IPS DF 6.9 (cell line): Measurements from ENCODE around the gene MED10.
"Not testable (repeated sequence)": the region's sequence is repeated elsewhere in the genome, so short reads cannot be mapped to it uniquely, and the experiment has no call there.

ENCODE experiments used
- DNase-seq: peaks from one replicate; pipeline ENCODE4 v3.0.0-alpha.2; 2013; ENCODE audit warnings: low read depth, low spot score
- H3K27ac ChIP-seq: one replicate; pipeline ENCODE4 v1.5.1; 2013; ENCODE audit warnings: low read length, control low read depth
- H3K27me3 ChIP-seq: 2 replicates; pipeline ENCODE4 v1.6.1; 2013; ENCODE audit warnings: mild to moderate bottlenecking, low read length; ENCODE audit not compliant: control insufficient read depth, insufficient read depth
- H3K36me3 ChIP-seq: 2 replicates; pipeline ENCODE4 v1.6.1; 2013; ENCODE audit warnings: low read length; ENCODE audit not compliant: control insufficient read depth, insufficient read depth
- H3K4me1 ChIP-seq: 2 replicates; pipeline ENCODE4 v1.6.1; 2013; ENCODE audit warnings: low read length; ENCODE audit not compliant: control insufficient read depth, insufficient read depth
- H3K4me3 ChIP-seq: 2 replicates; pipeline ENCODE4 v1.5.1; 2013; ENCODE audit warnings: mild to moderate bottlenecking, low read length
- H3K9me3 ChIP-seq: 2 replicates; pipeline ENCODE4 v1.6.1; 2013; ENCODE audit warnings: low read length, inconsistent platforms; ENCODE audit not compliant: control insufficient read depth, insufficient read depth
- WGBS: extraction: QIAGEN DNeasy Blood & Tissue Kit; methylation state at CpG from one replicate; pipeline ENCODE4 v1.1.7; 2013; ENCODE audit warnings: mixed read lengths, missing lambda C conversion rate; ENCODE audit not compliant: insufficient read length, insufficient coverage; 5-methylcytosine and 5-hydroxymethylcytosine counted together

Gene MED10

DNA sequence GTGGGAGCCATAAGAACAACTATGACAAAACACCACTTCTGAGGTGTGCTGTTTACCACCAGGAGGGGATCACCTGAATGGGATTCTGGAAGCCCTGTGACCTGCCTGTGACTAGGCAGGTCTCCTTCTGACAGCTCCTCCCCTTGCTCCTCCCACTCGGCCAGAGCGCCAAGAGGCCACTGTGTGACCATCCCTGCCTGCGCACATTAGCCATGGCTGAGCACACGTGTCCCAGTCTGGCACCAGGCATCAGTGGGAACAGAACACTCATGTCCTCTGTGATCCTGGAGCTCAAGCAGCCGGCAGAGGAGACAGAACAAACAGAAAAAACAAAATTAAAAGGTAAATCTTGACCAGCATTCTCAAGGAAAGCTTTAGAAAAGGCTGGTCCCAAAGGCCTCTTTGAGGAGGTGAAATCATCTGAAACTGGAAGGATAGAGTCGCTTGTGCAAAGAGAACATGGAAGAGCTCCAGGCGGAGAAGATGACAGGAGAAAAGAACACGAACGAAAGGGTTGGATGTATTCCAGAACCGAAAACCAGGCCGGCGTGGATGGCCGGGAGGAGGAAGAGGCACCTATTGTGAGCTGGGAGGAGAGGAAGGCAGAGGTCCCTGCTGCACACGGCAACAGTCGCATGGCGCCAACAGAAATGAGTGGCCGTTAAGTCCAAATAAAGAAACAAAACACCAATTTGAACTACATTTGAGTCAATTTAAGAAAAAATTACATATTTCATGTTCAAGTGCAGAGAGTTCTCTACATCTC lies 5.1 kb downstream of the MED10 start:
- 0 out of 2 replicates have a peak, but pooled peaks cover 1% of the 10 kb centered on the region for H3K4me1 ChIP-seq
- no peaks in the 10 kb centered on the region for H3K27me3 ChIP-seq
- no peak for DNase-seq
- peaks cover 28% of the 10 kb centered on the region for H3K36me3 ChIP-seq
- H3K27ac ChIP-seq: no peak overlapping the region
- WGBS: no CpG with 5 or more reads among the region's 17 CpGs
- no peaks in the 10 kb centered on the region for H3K9me3 ChIP-seq
- H3K4me3 ChIP-seq: no peak overlapping the region

DNA sequence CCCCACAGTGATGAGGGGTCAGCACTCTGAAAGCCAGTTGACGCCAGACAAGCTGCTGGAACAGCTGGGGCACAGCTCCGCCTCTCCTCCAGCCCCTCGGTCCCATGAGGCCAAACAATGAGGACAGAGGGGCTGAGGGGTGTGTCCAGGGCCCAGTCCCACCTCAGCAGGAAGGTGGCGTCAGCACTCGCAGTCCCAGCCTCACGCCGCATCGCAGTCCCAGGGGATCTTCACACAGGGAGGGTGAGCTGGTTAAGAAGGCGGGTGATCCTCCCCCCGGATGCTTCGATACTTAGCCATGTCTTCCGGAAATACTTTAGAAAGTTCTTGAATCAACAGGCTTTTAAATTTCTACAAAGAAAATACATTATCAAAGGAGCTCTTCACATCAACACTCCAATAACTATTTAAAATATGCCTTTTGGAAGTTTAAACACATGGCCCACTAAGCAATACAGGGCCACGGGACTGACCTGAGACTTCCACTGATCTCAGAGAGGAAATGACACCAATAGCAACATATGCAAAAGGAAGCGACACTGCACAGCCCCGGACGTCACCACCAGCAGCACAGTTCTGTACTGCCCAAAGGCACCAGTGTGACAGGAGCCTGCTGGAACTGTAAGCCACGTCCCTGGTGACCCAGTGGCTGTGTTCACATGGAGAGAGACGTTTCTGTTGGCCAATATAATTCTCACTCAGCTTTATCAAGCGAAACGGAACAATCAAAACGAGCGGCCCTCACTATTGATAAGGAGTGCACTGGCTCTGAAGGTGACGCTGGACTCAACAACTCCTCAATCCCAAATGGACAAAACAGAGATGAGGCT lies 5.9 kb downstream of the MED10 start:
- 0 out of 2 replicates have a peak, but pooled peaks cover under 1% of the 10 kb centered on the region for H3K4me1 ChIP-seq

DNA sequence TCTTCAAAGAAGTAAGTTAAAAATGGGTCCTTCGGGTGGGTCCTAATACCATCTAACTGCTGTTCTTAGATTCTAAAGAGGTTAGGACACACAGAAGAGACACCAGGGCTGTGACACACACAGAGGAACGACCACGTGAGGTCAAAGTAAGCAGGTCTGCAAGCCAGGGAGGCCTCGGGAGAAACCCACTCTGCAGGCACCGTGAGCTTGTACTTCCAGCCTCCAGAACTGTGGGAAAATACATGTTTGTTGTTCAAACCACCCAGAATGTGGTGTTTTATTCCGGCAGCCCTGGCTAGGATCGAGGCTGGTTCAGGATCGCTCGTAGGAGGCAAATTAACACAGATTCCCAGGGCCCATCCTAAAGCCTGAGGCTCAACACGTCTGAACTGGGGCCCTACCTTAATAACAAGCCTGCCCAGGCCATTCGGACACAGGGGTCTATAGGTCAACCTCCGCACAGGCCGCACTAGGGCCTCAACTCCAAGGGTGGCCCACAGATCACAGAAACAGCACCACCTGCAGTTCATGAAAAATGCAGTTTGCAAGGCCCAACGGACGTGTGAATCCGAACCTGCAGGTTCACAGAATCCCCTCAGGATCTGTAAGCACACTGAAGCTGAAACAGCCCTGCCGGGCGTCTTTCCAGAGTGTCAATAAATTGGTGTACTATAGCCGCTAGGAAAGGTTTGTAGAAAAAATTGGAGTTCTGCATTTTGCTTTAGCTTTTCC lies 7.1 kb downstream of the MED10 start:
- H3K9me3 ChIP-seq: no peaks in the 10 kb centered on the region
- no peak overlapping the region for H3K27ac ChIP-seq
- H3K4me3 ChIP-seq: no peak overlapping the region
- no peaks in the 10 kb centered on the region for H3K4me1 ChIP-seq
- no peak for DNase-seq
- H3K27me3 ChIP-seq: no peaks in the 10 kb centered on the region
- peaks cover 28% of the 10 kb centered on the region for H3K36me3 ChIP-seq
- no CpG with 5 or more reads among the region's 19 CpGs for WGBS

More for the DNA sequence above, 5.9 kb downstream of the MED10 start:
- Histone ChIP-seq H3K27me3 (no peaks in the 10 kb centered on the region), H3K9me3 (no peaks in the 10 kb centered on the region), H3K36me3 (peaks cover 28% of the 10 kb centered on the region), H3K27ac (no peak overlapping the region), H3K4me3 (no peak overlapping the region)
- no peak for DNase-seq
- WGBS: no CpG with 5 or more reads among the region's 23 CpGs

DNA sequence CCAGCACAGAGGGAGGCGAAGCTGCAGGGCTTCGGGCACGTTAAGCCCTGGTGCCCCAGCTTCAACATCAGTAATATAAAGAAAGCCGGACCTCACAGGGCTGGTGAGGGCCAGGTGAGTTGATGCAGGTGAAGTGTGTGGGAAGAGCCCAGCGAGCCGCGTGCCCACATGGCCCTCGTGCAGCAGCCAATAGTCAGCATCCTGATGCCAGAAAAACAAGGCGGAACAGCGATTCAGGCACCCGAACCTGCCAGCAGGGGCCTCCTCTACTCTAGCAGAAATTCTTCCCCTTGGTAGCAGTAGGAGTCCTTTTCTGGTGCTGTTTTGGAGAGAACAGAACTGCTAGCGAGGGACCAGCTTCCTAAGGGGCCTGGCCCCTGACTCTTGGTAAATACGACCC lies 7.8 kb downstream of the MED10 start:
- H3K27me3 ChIP-seq: no peaks in the 10 kb centered on the region
- no peak for DNase-seq
- H3K36me3 ChIP-seq: peaks cover 24% of the 10 kb centered on the region
- H3K4me1 ChIP-seq: no peaks in the 10 kb centered on the region
- H3K9me3 ChIP-seq: no peaks in the 10 kb centered on the region
- no peak overlapping the region for H3K27ac ChIP-seq
- WGBS: no CpG with 5 or more reads among the region's 13 CpGs
- H3K4me3 ChIP-seq: no peak overlapping the region

DNA sequence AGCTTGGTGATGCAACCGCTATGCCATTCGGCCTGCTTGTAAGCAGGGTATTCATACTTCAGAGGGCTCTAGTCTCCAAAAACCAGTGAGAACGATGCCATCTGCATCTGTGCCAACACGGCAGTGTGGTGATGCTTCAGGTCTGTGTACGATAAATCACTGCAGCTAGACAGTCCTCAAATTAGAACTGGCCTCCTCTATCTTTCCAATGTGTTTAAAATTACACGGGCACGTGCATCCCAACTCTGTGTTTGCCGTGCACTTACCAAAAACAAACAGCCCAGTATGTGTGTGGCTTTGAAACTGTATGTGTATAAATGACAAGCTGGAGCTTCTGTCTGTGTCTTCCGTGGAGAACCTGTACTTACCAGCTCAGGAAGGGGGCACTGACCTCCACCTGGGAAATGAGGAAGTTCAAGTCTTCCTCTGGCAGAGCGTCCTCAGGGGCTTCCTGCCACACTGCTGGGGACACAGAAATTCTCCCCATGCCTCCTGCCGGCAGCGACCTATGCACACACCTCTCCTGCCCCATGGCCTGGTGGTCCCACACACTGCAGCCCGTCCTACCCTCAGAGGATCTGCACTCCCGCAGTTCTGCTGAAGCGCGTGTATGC lies 12.3 kb downstream of the MED10 start:
- Histone ChIP-seq H3K9me3 (no peaks in the 10 kb centered on the region), H3K27me3 (no peaks in the 10 kb centered on the region), H3K4me3 (no peak overlapping the region), H3K27ac (no peak overlapping the region), H3K4me1 (no peaks in the 10 kb centered on the region), H3K36me3 (0 out of 2 replicates have a peak, but pooled peaks cover 8% of the 10 kb centered on the region)
- no CpG with 5 or more reads among the region's 16 CpGs for WGBS
- DNase-seq: no peak

DNA sequence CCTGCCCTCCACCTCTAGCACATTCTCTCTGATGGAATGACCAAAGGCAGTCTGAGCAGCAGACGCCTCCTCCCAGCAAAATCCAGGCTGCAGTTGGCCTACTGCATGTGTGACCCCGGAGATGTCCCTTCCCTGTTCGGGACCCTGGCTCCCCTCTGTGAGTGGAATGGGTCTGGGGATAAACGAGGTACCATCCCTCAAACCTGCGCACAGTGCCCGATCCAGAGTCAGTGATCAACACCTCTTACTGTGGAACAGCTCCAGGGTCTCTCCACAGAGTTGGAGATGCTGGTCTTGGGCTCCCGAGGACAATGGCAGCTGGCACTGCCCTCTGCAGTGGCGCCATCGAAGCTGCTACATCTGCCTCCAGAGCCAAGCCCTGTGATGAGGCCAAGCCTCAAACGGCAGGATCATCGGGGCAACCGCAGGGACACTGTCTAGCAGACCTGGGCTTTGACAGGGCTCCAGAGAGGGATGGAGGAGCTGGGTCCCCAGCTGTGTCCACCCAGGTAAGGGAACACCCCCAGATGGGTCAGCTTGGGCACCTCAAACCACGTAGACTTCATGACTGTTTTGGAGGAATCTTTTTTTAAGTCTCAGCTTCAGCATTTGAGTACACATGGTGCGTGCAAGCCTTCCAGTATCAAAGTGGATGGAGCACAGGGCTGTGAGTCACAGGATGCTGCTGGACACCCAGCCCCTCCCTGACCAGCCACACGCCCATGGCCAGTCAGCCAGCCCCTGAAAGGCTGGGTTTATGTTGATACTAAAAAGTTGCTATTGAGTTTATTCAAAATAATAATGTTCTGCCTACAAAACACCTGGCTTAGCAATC lies 13.0 kb downstream of the MED10 start:
- WGBS: no CpG with 5 or more reads among the region's 15 CpGs
- H3K9me3 ChIP-seq: no peaks in the 10 kb centered on the region
- no peak overlapping the region for H3K27ac ChIP-seq
- no peaks in the 10 kb centered on the region for H3K4me1 ChIP-seq
- no peak overlapping the region for H3K4me3 ChIP-seq
- H3K36me3 ChIP-seq: 0 out of 2 replicates have a peak, but pooled peaks cover 4% of the 10 kb centered on the region
- H3K27me3 ChIP-seq: no peaks in the 10 kb centered on the region
- DNase-seq: no peak

DNA sequence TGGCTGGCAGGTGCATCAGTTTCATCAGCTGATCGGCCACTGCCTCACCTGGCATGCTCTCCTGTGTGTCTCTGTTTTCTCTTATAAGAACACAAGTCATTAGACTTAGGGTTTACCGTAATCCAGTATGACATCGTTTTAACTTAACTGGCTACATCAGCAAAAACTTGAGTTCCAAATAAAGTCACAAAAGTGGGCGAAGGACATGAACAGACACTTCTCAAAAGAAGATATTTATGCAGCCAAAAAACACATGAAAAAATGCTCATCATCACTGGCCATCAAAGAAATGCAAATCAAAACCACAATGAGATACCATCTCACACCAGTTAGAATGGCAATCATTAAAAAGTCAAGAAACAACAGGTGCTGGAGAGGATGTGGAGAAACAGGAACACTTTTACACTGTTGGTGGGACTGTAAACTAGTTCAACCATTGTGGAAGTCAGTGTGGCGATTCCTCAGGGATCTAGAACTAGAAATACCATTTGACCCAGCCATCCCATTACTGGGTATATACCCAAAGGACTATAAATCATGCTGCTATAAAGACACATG lies 14.8 kb downstream of the MED10 start:
- H3K4me3 ChIP-seq, H3K27me3 ChIP-seq, H3K36me3 ChIP-seq, H3K4me1 ChIP-seq, H3K9me3 ChIP-seq, H3K27ac ChIP-seq, DNase-seq: not testable (repeated sequence)
- WGBS: no CpG with 5 or more reads among the region's 5 CpGs

DNA sequence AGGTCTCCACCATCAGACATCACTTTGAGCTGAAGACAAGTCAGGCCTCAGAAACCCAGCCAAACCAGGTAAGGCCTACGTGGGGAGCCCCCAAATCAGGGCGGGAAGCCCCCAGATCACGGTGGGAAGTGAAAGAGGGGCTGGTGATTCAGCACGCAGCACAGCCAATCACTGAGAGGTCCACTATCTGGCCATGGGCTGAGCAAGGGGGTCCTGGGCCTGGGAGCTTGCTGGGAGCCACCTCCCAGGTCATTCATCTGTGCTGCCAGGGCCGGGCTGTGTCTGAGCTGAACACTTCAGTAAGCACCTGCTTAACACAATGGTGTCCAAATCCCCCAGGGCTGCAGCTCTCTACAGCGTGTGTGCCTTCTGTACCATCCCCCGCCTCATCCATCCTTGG lies 15.5 kb downstream of the MED10 start:
- Histone ChIP-seq H3K4me1 (no peaks in the 10 kb centered on the region), H3K27me3 (no peaks in the 10 kb centered on the region), H3K9me3 (no peaks in the 10 kb centered on the region), H3K27ac (no peak overlapping the region), H3K4me3 (no peak overlapping the region), H3K36me3 (no peaks in the 10 kb centered on the region)
- WGBS: no CpG with 5 or more reads among the region's 7 CpGs
- DNase-seq: no peak

DNA sequence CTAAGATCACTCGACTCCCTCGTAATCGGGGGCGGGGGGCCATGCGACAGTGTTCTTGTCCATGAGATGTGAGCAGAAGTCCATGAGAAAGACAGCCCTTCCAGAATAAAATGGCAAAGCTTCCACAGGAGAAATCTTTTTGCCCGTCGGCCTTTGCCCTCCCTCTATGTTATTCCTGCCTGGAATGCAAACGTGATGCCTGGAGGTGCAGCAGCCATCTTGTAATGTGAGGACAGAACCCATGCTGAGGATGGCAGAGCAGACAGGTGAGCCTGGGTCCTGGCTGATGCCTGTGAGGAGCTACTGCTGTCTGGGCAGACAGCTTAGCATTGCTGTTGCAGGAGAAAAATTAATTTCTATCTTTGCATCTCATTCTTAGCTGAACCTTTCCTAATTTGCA lies 17.2 kb downstream of the MED10 start:
- no peak for DNase-seq
- Histone ChIP-seq H3K4me3 (no peak overlapping the region), H3K36me3 (no peaks in the 10 kb centered on the region), H3K9me3 (no peaks in the 10 kb centered on the region), H3K27me3 (no peaks in the 10 kb centered on the region), H3K4me1 (0 out of 2 replicates have a peak, but pooled peaks cover 1% of the 10 kb centered on the region), H3K27ac (no peak overlapping the region)
- WGBS: no CpG with 5 or more reads among the region's 8 CpGs
